HEK293 (cell line): ENCODE results near the gene MRPS27.

Experiments used
- ATF2 ChIP-seq: fragments of 450-650 bp; formaldehyde crosslinking; IDR thresholded peaks from 2 replicates; pipeline ENCODE4 v1.5.1; 2016; ENCODE audit warnings: missing biosample characterization, missing genetic modification characterization, low read depth
- BCL11B ChIP-seq: fragments of 450-650 bp; formaldehyde crosslinking; IDR thresholded peaks from 2 replicates; pipeline ENCODE4 v1.5.1; 2016; ENCODE audit warnings: low read depth, missing biosample characterization, missing genetic modification characterization
- FEZF1 ChIP-seq: fragments of 450-650 bp; formaldehyde crosslinking; IDR thresholded peaks from 2 replicates; pipeline ENCODE4 v1.5.1; 2016; ENCODE audit warnings: missing biosample characterization, missing genetic modification characterization
- HOXA7 ChIP-seq: sonication (generic); formaldehyde crosslinking; IDR thresholded peaks from 2 replicates; pipeline ENCODE4 v1.8.1; 2022; ENCODE audit warnings: missing genetic modification reagents, borderline replicate concordance
- PATZ1 ChIP-seq: fragments of 450-650 bp; formaldehyde crosslinking; IDR thresholded peaks from 2 replicates; pipeline ENCODE4 v1.5.1; 2016; ENCODE audit warnings: missing biosample characterization, missing genetic modification characterization
- REST ChIP-seq: fragments of 450-650 bp; formaldehyde crosslinking; IDR thresholded peaks from 2 replicates; pipeline ENCODE4 v1.5.1; 2016; ENCODE audit warnings: missing biosample characterization, missing genetic modification characterization
- ZNF140 ChIP-seq: fragments of 450-650 bp; formaldehyde crosslinking; IDR thresholded peaks from 2 replicates; pipeline ENCODE4 v1.5.1; 2016; ENCODE audit warnings: missing biosample characterization, missing genetic modification characterization
- ZNF2 ChIP-seq: fragments of 450-650 bp; formaldehyde crosslinking; IDR thresholded peaks from 2 replicates; pipeline ENCODE4 v1.5.1; 2016; ENCODE audit warnings: missing biosample characterization, missing genetic modification characterization
- ZNF324 ChIP-seq: fragments of 450-650 bp; formaldehyde crosslinking; IDR thresholded peaks from 2 replicates; pipeline ENCODE4 v1.5.1; 2016; ENCODE audit warnings: missing biosample characterization, missing genetic modification characterization
- ZNF501 ChIP-seq: fragments of 450-650 bp; formaldehyde crosslinking; IDR thresholded peaks from 2 replicates; pipeline ENCODE4 v1.5.1; 2016; ENCODE audit warnings: missing biosample characterization, missing genetic modification characterization
- ZNF792 ChIP-seq: fragments of 450-650 bp; formaldehyde crosslinking; IDR thresholded peaks from 2 replicates; pipeline ENCODE4 v1.5.1; 2016; ENCODE audit warnings: missing biosample characterization, missing genetic modification characterization
- TF ChIP-seq, protein P1 (sequence below): fragments of 450-650 bp; formaldehyde crosslinking; IDR thresholded peaks from 2 replicates; pipeline ENCODE4 v1.5.1; 2016; ENCODE audit warnings: missing biosample characterization, missing genetic modification characterization
- TF ChIP-seq, protein P2 (sequence below): fragments of 450-650 bp; formaldehyde crosslinking; IDR thresholded peaks from 2 replicates; pipeline ENCODE4 v1.5.1; 2017; ENCODE audit warnings: missing biosample characterization, missing genetic modification characterization

DNA sequence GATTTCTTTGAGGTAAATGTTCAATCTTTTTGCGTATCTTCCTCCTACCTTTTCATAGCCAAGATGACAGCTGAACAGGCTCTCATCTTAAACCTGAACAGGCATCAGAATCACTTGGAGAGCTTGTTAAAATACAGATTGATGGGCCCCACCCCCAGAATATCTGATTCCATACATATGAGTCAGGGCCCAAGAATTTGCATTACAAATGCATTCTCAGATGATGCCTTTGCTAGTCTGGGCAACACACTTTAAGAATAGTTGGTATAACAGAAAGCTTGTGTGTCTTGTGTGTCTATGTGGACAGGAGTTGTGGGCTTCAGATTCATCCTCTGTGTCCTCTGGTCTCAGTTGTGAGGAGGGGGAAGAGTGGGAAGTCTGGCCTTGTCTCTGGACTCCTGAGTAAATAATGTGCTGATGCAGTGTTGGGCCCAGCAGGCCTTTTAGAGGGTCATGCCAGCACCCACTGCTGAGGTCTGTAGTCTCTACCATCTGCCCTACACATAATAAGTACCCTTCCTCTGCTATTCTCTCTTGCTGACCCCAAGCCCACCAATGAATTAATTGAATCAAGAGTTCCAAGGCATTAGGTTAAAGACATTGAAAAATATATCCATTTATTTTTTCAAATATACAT lies 43.2 kb upstream of the MRPS27 start:
- TF ChIP-seq ZNF792 (tag by site-specific recombination) (no peak), HOXA7 (CRISPR knock-in tag) (no peak), ZNF324 (tag by site-specific recombination) (no peak), FEZF1 (no peak), ZNF2 (no peak), BCL11B (tag by site-specific recombination) (no peak), ATF2 (tag by site-specific recombination) (no peak), ZNF501 (no peak), PATZ1 (no peak), ZNF140 (tag by site-specific recombination) (no peak), REST (tag by site-specific recombination) (no peak)
- TF ChIP-seq, protein P1, sequence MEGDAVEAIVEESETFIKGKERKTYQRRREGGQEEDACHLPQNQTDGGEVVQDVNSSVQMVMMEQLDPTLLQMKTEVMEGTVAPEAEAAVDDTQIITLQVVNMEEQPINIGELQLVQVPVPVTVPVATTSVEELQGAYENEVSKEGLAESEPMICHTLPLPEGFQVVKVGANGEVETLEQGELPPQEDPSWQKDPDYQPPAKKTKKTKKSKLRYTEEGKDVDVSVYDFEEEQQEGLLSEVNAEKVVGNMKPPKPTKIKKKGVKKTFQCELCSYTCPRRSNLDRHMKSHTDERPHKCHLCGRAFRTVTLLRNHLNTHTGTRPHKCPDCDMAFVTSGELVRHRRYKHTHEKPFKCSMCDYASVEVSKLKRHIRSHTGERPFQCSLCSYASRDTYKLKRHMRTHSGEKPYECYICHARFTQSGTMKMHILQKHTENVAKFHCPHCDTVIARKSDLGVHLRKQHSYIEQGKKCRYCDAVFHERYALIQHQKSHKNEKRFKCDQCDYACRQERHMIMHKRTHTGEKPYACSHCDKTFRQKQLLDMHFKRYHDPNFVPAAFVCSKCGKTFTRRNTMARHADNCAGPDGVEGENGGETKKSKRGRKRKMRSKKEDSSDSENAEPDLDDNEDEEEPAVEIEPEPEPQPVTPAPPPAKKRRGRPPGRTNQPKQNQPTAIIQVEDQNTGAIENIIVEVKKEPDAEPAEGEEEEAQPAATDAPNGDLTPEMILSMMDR (tag by site-specific recombination) = no peak
- TF ChIP-seq, protein P2, sequence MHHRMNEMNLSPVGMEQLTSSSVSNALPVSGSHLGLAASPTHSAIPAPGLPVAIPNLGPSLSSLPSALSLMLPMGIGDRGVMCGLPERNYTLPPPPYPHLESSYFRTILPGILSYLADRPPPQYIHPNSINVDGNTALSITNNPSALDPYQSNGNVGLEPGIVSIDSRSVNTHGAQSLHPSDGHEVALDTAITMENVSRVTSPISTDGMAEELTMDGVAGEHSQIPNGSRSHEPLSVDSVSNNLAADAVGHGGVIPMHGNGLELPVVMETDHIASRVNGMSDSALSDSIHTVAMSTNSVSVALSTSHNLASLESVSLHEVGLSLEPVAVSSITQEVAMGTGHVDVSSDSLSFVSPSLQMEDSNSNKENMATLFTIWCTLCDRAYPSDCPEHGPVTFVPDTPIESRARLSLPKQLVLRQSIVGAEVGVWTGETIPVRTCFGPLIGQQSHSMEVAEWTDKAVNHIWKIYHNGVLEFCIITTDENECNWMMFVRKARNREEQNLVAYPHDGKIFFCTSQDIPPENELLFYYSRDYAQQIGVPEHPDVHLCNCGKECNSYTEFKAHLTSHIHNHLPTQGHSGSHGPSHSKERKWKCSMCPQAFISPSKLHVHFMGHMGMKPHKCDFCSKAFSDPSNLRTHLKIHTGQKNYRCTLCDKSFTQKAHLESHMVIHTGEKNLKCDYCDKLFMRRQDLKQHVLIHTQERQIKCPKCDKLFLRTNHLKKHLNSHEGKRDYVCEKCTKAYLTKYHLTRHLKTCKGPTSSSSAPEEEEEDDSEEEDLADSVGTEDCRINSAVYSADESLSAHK = no peak
